PC-9 (cell line): ENCODE measurements around the gene TLR3.

Experiments
- CTCF ChIP-seq: fragments of 200-600 bp; sonication (generic); conservative IDR thresholded peaks from 2 replicates; pipeline ENCODE4 v1.6.1; 2017; ENCODE audit warnings: mixed run types, antibody characterized with exemption, mild to moderate bottlenecking, moderate library complexity
- EZH2 ChIP-seq: fragments of 200-600 bp; sonication (generic); IDR thresholded peaks from 2 replicates; pipeline ENCODE4 v1.8.0; 2017; ENCODE audit warnings: antibody characterized with exemption, low read depth

- no peak for TF ChIP-seq EZH2
- TF ChIP-seq CTCF, result no peak
These were observed 34.0 kb downstream of the TLR3 start for GRCh38 chr4:186102931-186103330.
